Measurements from ENCODE around the gene OR51A2. TPM values are rescaled to one million over a fixed set of nuclear protein-coding genes. Genes with fewer than 3 reads are reported as not detected.

The OR51A2 gene
- polyA plus RNA-seq, 4 donors: not detected

Other genes with a start within 250 kb of the OR51A2 start
- gene OR51F1, start 185.8 kb downstream of the OR51A2 start, polyA plus RNA-seq (ENCODE audit: insufficient read length in 4 of 4): not detected
- not detected for gene OR52R1, start 151.3 kb downstream of the OR51A2 start, polyA plus RNA-seq (ENCODE audit: insufficient read length in 4 of 4)
- gene OR51F2, start 134.4 kb downstream of the OR51A2 start, polyA plus RNA-seq (ENCODE audit: insufficient read length in 4 of 4): not detected
- gene OR51S1, start 106.5 kb downstream of the OR51A2 start, polyA plus RNA-seq (ENCODE audit: insufficient read length in 4 of 4): not detected
- gene OR51T1, start 73.8 kb downstream of the OR51A2 start, polyA plus RNA-seq (ENCODE audit: insufficient read length in 4 of 4): not detected
- not detected for gene OR51A7, start 51.9 kb downstream of the OR51A2 start, polyA plus RNA-seq (ENCODE audit: insufficient read length in 4 of 4)
- not detected for gene OR51G2, start 36.4 kb downstream of the OR51A2 start, polyA plus RNA-seq (ENCODE audit: insufficient read length in 4 of 4)
- not detected for gene OR51G1, start 31.4 kb downstream of the OR51A2 start, polyA plus RNA-seq (ENCODE audit: insufficient read length in 4 of 4)
- under 1 TPM in 1 of 4 donors, not detected in 3; 0.05 TPM for gene OR51A4, start 8.1 kb downstream of the OR51A2 start, polyA plus RNA-seq (ENCODE audit: insufficient read length in 4 of 4)
- gene OR51L1, start 39.1 kb upstream of the OR51A2 start, polyA plus RNA-seq (ENCODE audit: insufficient read length in 4 of 4): under 1 TPM; 0.03 to 0.24 (median 0.07) TPM
- gene OR52J3, start 90.8 kb upstream of the OR51A2 start, polyA plus RNA-seq (ENCODE audit: insufficient read length in 4 of 4): not detected
- not detected for gene OR52E2, start 103.9 kb upstream of the OR51A2 start, polyA plus RNA-seq (ENCODE audit: insufficient read length in 4 of 4)
- not detected for gene OR52E1, start 113.9 kb upstream of the OR51A2 start, polyA plus RNA-seq (ENCODE audit: insufficient read length in 4 of 4)
- under 1 TPM in 1 of 4 donors, not detected in 3; 0.03 TPM for gene OR52A5, start 182.6 kb upstream of the OR51A2 start, polyA plus RNA-seq (ENCODE audit: insufficient read length in 4 of 4)
- under 1 TPM in 3 of 4 donors, not detected in 1; 0.02 to 0.08 (median 0.05) TPM for gene OR52A1, start 199.0 kb upstream of the OR51A2 start, polyA plus RNA-seq (ENCODE audit: insufficient read length in 4 of 4)
- gene OR51V1, start 245.0 kb upstream of the OR51A2 start, polyA plus RNA-seq (ENCODE audit: insufficient read length in 4 of 4): not detected